Upper lobe of right lung (tissue), 1 donor: Measurements from ENCODE around the gene RBM20. TPM values are rescaled to one million over a fixed set of nuclear protein-coding genes. Genes with fewer than 3 reads are reported as not detected.
A peak's percentile ranks its signal among the peaks of the same experiment; 100 is the strongest.

Experiments
- ATAC-seq: fragments of 200-7000 bp; cut with Tn5 transposase; one replicate; pipeline ENCODE4 v1.9.1; 2020; ENCODE audit warnings: mild to moderate bottlenecking, moderate library complexity
- DNase-seq: peaks from one replicate; pipeline ENCODE4 v3.0.0-alpha.2; 2020
- H3K27ac ChIP-seq: fragments of 200-600 bp; one replicate; pipeline ENCODE4 v1.8.0; 2022
- H3K27me3 ChIP-seq: fragments of 200-600 bp; one replicate; pipeline ENCODE4 v1.8.0; 2022; ENCODE audit warnings: mild to moderate bottlenecking
- H3K36me3 ChIP-seq: fragments of 200-600 bp; one replicate; pipeline ENCODE4 v1.8.0; 2022
- H3K4me1 ChIP-seq: fragments of 200-600 bp; one replicate; pipeline ENCODE4 v1.8.0; 2022
- H3K4me3 ChIP-seq: fragments of 200-600 bp; one replicate; pipeline ENCODE4 v1.8.0; 2022; ENCODE audit warnings: mild to moderate bottlenecking
- H3K9me3 ChIP-seq: fragments of 200-600 bp; one replicate; pipeline ENCODE4 v1.8.0; 2022
- intact Hi-C: fragments of 100-400 bp; cut with DNase I; formaldehyde crosslinking; loops from one replicate; pipeline ENCODE4 v1.11.0; 2022
- total RNA-seq: library from RNA; stranded (reverse); fragmentation: NEBNext Ultra II Directional; extraction: Animal tissue kit (Norgen Biotek cat#: 25700); gene quantifications from one replicate; pipeline ENCODE4 v1.2.1, GENCODE V29; 2021
- TF ChIP-seq, protein P1 (sequence below): fragments of 200-600 bp; IDR thresholded peaks from one replicate; pipeline ENCODE4 v1.8.0; 2022; ENCODE audit warnings: antibody characterized with exemption
- donor health status: DM: no; HTN: yes; CAD: no; lungs with severe emphysema.

Gene RBM20
- total RNA-seq, 1 donor from 2014 or later, result 0.41 TPM

DNA sequence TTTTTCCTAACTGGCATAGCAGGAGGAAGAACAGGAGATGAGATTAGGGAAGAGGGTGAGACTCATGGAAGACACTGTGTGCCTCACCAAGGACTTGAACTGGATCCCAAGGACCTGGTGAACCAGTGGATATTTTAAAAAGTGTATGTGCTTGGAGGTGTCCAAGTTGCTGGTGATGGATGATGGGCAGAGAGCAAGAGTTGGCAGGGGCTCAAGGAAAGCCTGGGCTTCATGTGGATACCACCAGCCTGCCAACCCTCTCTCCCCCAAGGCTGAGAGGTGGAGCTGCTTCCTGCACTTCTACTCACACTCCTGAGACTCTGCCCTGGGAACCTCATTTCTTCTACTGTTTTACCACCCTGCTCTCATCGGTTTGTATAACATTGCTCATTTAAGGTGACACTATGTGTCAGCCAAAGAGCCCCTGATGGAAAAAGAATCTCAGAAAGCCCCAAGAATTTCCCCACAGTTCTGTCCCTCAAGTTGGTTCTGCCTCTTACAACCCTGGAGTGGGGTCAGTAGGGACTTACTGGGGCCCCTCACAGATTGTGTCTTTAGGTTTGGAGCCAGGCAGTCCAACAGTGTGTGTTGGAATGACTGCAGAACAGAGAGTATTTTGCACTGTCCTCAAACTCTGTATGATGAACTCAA lies 171.3 kb downstream of the RBM20 start:
- peaks cover 14% of the 10 kb centered on the region for H3K4me1 ChIP-seq
- H3K36me3 ChIP-seq, result no peaks in the 10 kb centered on the region
- no peaks in the 10 kb centered on the region for H3K27me3 ChIP-seq
- H3K9me3 ChIP-seq, result no peaks in the 10 kb centered on the region
- TF ChIP-seq, protein P1, sequence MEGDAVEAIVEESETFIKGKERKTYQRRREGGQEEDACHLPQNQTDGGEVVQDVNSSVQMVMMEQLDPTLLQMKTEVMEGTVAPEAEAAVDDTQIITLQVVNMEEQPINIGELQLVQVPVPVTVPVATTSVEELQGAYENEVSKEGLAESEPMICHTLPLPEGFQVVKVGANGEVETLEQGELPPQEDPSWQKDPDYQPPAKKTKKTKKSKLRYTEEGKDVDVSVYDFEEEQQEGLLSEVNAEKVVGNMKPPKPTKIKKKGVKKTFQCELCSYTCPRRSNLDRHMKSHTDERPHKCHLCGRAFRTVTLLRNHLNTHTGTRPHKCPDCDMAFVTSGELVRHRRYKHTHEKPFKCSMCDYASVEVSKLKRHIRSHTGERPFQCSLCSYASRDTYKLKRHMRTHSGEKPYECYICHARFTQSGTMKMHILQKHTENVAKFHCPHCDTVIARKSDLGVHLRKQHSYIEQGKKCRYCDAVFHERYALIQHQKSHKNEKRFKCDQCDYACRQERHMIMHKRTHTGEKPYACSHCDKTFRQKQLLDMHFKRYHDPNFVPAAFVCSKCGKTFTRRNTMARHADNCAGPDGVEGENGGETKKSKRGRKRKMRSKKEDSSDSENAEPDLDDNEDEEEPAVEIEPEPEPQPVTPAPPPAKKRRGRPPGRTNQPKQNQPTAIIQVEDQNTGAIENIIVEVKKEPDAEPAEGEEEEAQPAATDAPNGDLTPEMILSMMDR, result no peak
- H3K4me3 ChIP-seq, result no peak overlapping the region
- ATAC-seq (no peak), DNase-seq (no peak)
- no peak overlapping the region for H3K27ac ChIP-seq
- intact Hi-C loops, result no loop called here

DNA sequence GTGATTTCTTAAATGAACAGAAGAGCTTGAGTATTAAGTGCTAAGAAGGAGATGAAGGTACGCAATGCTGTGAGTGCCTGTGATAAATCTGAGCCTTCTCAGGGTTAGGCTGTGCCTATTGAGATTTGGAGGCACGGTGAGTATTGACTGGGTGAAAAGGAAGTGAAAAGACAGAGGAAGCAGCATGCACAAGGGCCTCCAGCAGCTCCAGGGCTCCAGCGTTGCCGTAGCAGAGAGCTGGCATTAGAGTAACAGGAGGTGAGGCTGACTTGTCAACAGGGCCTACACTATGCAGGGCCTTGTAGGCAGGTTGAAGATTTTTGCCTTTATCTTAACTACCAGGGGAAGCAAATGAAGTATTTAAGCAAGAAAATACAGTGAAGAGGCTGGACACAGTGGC lies 173.5 kb downstream of the RBM20 start:
- intact Hi-C loops, result no loop called here
- DNase-seq, result no peak

DNA sequence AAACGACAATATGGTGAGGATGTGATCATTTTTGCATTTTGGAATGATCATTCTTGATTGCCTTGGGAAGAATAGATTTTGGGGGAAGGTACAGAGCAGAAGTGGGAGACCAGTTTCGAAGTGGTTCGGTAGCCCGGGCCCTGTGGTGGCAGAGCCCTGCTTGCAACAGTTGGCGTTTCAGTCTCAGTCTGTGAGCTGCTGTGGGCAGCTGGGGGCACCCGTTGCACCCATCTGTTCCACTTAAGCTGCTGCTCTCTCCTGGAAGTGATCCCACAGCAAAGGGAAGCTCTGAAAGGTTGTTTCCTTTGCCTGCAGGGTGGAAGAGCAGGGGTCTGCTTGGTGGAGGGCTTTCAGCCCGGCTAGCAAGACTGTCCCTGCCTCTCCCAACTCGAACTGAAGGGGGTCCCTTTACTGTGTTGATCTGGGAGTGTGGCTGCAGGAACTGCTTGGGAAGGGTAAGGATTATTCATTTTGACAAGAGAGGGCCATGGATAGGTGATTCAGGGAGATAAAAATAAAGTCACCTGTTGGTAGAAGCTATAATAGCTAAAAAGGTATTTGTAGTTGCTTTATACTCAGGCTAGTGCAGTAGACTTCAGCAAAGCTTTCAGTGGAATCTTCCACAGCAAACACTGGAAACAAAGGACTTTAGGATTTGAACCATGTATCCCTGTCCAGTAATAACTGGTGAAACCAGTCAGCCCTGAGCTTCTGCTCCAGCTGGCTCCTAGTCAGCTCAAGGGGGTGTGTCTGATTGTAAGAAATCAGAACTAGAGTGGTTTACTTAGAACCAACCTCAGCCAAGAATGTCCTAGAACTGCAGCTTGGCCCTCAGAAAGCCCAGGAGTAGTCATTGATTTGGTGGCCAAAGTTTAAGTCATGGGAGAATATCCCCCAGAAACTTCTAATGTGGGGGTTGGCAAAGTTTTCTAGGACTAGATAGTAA lies 174.4 kb downstream of the RBM20 start:
- no peak overlapping the region for H3K4me3 ChIP-seq
- DNase-seq, result no peak
- no peaks in the 10 kb centered on the region for H3K9me3 ChIP-seq
- no peak overlapping the region for H3K27ac ChIP-seq
- TF ChIP-seq, protein P1, result no peak
- peaks cover 35% of the 10 kb centered on the region for H3K4me1 ChIP-seq
- H3K27me3 ChIP-seq, result no peaks in the 10 kb centered on the region
- H3K36me3 ChIP-seq, result no peaks in the 10 kb centered on the region
- intact Hi-C loops, result no loop called here
- peak; percentile 76 for ATAC-seq

More for the DNA sequence above, 173.5 kb downstream of the RBM20 start:
- Histone ChIP-seq H3K27ac (no peak overlapping the region), H3K27me3 (no peaks in the 10 kb centered on the region), H3K4me3 (no peak overlapping the region), H3K9me3 (no peaks in the 10 kb centered on the region), H3K4me1 (peaks cover 32% of the 10 kb centered on the region), H3K36me3 (no peaks in the 10 kb centered on the region)
- TF ChIP-seq, protein P1, result no peak
- no peak for ATAC-seq

DNA sequence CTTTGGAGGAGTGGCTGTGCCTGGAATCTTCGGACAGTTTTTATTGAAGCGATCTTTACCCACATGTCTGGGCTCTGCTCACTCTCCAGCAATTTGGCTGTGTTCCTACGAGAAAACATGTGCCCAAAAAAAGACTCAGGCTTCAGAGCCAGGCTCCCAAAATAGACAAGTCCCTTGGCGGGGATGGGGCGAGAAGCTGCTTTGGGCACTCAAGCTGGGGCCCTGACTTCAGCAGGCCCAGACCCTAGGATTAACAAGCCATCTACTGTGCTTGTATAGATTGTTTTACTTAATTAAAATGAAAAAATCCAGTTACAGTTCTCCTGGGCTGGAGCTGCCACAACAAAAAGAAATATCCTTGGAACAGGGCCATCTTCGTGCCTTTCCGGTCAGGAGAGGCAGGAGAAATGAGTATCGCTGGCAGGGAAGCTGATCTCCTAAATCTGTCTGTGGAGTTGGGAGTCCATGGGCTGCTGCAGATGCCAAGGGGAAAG lies 176.2 kb downstream of the RBM20 start:
- TF ChIP-seq, protein P1, result no peak
- Histone ChIP-seq H3K4me1 (peaks cover 35% of the 10 kb centered on the region), H3K36me3 (no peaks in the 10 kb centered on the region), H3K27ac (peak overlapping the region; percentile 51), H3K9me3 (no peaks in the 10 kb centered on the region), H3K4me3 (no peak overlapping the region), H3K27me3 (no peaks in the 10 kb centered on the region)
- no peak for DNase-seq
- intact Hi-C loops, result no loop called here
- ATAC-seq, result no peak

DNA sequence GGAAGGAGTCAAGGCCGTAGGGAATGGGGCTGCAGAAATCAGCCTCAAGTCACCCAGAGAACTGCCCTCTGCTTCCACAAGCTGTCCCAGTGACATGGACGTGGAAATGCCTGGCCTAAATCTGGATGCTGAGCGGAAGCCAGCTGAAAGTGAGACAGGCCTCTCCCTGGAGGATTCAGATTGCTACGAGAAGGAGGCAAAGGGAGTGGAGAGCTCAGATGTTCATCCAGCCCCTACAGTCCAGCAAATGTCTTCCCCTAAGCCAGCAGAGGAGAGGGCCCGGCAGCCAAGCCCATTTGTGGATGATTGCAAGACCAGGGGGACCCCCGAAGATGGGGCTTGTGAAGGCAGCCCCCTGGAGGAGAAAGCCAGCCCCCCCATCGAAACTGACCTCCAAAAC lies 177.4 kb downstream of the RBM20 start:
- Histone ChIP-seq H3K4me3 (no peak overlapping the region), H3K27me3 (no peaks in the 10 kb centered on the region), H3K9me3 (no peaks in the 10 kb centered on the region), H3K36me3 (no peaks in the 10 kb centered on the region), H3K27ac (no peak overlapping the region), H3K4me1 (peaks cover 35% of the 10 kb centered on the region)
- intact Hi-C loops, result no loop called here
- no peak for ATAC-seq
- no peak for DNase-seq
- TF ChIP-seq, protein P1, result no peak
